T-helper 17 cell (primary cell): ENCODE data around the gene WDFY2. TPM values are rescaled to one million over a fixed set of nuclear protein-coding genes. Genes with fewer than 3 reads are reported as not detected.
"Not testable (repeated sequence)": the region's sequence is repeated elsewhere in the genome, so short reads cannot be mapped to it uniquely, and the experiment has no call there.

ENCODE experiments used
- ATAC-seq: fragments of 150-1000 bp; cut with Tn5 transposase; 2 replicates; pipeline ENCODE4 v1.10.0; 2021; ENCODE audit warnings: mild to moderate bottlenecking, moderate library complexity
- DNase-seq, 3 donors: peaks; one replicate each; pipeline versions ENCODE4 v3.0.0 to v3.0.0-alpha.2; 2020 to 2021
- H3K9me3 ChIP-seq: one replicate; pipeline ENCODE4 v1.7.0; 2013; ENCODE audit warnings: low read length, mild to moderate bottlenecking; ENCODE audit not compliant: control insufficient read depth, poor library complexity, severe bottlenecking
- H3K27ac Mint-ChIP-seq: one replicate; pipeline ENCODE4 v1.8.0; 2022; ENCODE audit warnings: mild to moderate bottlenecking, moderate library complexity, mixed read lengths
- H3K27me3 Mint-ChIP-seq: one replicate; pipeline ENCODE4 v1.8.0; 2022; ENCODE audit warnings: mixed read lengths
- H3K36me3 Mint-ChIP-seq: one replicate; pipeline ENCODE4 v1.8.0; 2022; ENCODE audit warnings: low read depth, mixed read lengths
- H3K4me1 Mint-ChIP-seq: one replicate; pipeline ENCODE4 v1.8.0; 2022; ENCODE audit warnings: mild to moderate bottlenecking, mixed read lengths
- H3K4me3 Mint-ChIP-seq: one replicate; pipeline ENCODE4 v1.8.0; 2022; ENCODE audit warnings: mild to moderate bottlenecking, moderate library complexity, mixed read lengths
- total RNA-seq, 4 donors: library from RNA in 2 of 4; stranded (reverse) in 2 of 4; gene quantifications; one replicate each; pipeline ENCODE4 v1.2.3 and lab custom pipeline; 2022 to 2026

The WDFY2 gene, protein sequence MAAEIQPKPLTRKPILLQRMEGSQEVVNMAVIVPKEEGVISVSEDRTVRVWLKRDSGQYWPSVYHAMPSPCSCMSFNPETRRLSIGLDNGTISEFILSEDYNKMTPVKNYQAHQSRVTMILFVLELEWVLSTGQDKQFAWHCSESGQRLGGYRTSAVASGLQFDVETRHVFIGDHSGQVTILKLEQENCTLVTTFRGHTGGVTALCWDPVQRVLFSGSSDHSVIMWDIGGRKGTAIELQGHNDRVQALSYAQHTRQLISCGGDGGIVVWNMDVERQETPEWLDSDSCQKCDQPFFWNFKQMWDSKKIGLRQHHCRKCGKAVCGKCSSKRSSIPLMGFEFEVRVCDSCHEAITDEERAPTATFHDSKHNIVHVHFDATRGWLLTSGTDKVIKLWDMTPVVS
- total RNA-seq (10 to 100 TPM; 41.5 to 52.2 TPM), total RNA-seq (lab: John Stamatoyannopoulos, UW) (53.2 to 93.2 reads per million in 2 donors)

DNA sequence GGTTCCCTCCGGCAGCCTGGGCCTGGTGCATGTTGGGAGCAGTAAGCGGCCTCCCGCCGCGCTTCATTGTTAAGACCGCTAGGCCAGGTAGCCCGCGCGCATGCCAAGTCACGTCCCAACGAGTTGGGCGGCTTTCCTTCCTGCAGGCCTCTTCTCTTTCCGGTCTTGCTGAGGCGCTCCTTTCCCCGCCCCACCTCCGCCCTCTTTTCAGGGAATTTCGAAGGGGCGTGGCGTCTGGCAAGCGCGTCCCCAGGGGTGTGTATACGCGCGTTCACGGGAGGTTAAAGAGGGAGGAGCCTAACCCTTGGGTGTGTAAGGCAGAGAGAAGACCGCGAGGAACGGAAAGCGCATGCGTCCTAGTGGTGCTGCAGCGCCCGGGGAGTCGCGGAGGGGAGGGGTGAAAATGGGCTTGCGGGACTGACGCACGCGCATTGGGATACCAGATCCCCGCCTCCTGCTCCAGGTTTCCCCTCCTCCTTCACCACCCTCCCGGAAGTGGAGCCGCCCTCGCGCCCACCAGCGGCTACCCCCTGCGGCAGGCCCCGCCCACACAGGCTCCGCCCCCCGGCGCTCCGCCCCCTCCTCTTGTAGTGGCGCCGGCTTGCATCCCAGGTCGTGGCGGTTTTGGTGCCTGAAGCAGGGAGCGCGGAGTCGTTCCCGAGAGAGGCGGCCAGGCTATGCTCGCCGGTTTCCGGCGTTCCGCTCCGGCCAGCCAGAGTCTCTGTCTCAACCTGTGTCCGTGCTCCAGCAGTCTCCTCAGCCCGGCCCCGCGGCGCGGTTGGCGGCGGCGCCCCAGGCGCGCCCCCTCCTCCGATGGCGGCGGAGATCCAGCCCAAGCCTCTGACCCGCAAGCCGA lies at the start of gene WDFY2:
WDFY2 (plus strand) TSS at position 588 of the 856 bp plus-strand sequence; CDS start at position 814, 226 bp downstream.
- H3K9me3 ChIP-seq = no peaks in the 10 kb centered on the region
- DNase-seq = peak; percentile 99
- Mint-ChIP-seq H3K4me1 (peaks cover 35% of the 10 kb centered on the region), H3K27me3 (no peaks in the 10 kb centered on the region), H3K27ac (peak within 1 kb of the TSS; percentile 91), H3K36me3 (no peaks in the 10 kb centered on the region), H3K4me3 (peak within 1 kb of the TSS; percentile 95)
- peak; percentile 83 for ATAC-seq

DNA sequence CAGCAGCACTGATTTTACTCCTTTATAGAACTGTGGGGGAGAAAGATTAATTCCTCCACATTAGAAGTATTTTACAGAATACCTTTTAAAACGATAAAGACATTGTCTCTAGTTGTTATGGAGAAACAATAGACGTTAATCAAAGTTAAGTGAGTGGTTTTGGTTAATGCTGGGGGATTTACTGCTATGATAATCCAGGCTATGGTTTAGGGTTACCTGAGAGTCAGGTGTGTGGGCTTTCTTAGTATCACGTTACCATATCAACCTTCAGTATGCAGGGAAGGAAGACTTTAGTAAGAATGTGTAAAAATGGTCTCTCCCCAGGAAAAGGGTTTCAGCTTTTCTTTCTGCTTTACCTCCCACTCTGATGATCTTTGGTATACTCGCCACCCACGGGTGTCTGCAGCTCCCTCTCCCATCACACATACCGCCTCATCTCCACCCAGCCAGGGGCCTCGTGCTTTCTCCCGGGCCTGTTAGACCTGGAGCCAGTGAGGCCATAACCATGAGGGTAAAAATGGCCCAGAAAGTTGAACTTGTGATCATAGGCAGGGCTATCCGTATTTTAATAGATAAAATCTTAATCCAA lies 45.6 kb upstream of the WDFY2 start:
- H3K36me3 Mint-ChIP-seq = no peaks in the 10 kb centered on the region
- ATAC-seq (no peak), DNase-seq (no peak)
- H3K9me3 ChIP-seq = no peaks in the 10 kb centered on the region
- H3K27ac Mint-ChIP-seq = no peak overlapping the region
- peaks cover 26% of the 10 kb centered on the region for H3K4me1 Mint-ChIP-seq
- H3K27me3 Mint-ChIP-seq = no peaks in the 10 kb centered on the region
- no peak overlapping the region for H3K4me3 Mint-ChIP-seq

DNA sequence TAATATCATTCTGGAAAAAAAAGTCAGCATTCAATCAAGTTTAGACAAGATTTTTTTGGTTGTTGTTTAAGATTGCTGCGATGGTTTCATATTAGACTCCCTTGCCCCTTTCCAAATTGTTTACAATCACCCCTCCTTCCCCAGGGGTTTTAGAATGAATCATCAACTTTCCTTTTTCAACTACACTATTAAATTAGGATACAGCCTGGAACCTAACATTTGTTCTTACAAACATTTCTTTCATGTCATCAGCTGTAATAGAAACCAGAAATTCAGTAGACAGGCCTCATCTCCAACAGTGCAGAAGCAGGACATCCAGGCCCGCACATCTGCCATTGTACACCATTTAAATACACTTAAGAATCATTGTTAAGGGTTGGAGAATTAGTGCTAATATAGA lies 44.4 kb upstream of the WDFY2 start:
- DNase-seq (no peak), ATAC-seq (no peak)
- Mint-ChIP-seq H3K27ac (peak overlapping the region; percentile 72), H3K4me1 (peaks cover 17% of the 10 kb centered on the region), H3K36me3 (no peaks in the 10 kb centered on the region), H3K4me3 (no peak overlapping the region), H3K27me3 (no peaks in the 10 kb centered on the region)
- H3K9me3 ChIP-seq = no peaks in the 10 kb centered on the region

DNA sequence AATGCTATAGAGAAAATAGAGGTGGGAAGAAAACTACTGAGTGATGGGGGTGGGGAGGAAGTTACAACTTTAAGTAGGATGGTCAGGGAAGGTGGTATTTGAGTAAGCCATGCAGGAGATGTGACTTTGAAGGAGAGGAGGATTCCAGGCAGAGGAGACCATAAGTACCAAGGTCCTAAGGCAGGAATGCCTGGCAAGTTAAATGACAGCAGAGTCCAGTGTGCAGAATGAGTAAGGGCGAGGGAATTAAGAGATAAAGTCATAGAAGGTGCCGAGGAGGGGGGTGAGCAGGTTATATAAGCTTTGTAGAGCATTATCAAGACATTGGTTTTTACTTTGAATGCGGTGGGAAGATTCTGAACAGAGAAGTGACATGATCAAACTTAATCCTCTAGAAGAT lies 43.2 kb upstream of the WDFY2 start:
- ATAC-seq (no peak), DNase-seq (no peak)
- Mint-ChIP-seq H3K4me1 (peaks cover 16% of the 10 kb centered on the region), H3K27me3 (no peaks in the 10 kb centered on the region), H3K4me3 (no peak overlapping the region), H3K27ac (no peak overlapping the region), H3K36me3 (no peaks in the 10 kb centered on the region)
- H3K9me3 ChIP-seq = no peaks in the 10 kb centered on the region

DNA sequence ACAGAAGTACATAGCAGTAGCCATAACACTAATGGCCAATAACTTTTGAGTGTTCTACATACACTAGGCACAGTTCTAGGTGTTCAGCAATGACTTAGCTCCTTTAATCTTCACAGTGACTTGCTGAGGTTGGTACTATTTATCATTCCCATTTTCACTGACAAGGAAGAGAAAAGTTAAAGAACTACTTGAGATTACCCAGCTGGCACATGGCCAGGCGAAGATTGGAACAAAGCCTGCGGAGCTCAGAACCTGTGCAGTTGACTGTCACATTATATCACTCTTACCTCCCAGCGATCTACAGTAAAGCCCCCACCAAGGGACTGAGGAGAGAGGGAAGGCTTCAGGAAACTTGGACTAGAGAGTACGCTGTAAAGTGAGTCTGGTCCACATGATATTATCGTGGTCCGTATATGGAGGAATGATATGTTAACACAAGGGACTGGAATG lies 42.4 kb upstream of the WDFY2 start:
- Mint-ChIP-seq H3K4me1 (peaks cover 16% of the 10 kb centered on the region), H3K36me3 (no peaks in the 10 kb centered on the region), H3K27me3 (no peaks in the 10 kb centered on the region), H3K4me3 (no peak overlapping the region), H3K27ac (no peak overlapping the region)
- ATAC-seq = no peak
- H3K9me3 ChIP-seq = no peaks in the 10 kb centered on the region
- no peak for DNase-seq

DNA sequence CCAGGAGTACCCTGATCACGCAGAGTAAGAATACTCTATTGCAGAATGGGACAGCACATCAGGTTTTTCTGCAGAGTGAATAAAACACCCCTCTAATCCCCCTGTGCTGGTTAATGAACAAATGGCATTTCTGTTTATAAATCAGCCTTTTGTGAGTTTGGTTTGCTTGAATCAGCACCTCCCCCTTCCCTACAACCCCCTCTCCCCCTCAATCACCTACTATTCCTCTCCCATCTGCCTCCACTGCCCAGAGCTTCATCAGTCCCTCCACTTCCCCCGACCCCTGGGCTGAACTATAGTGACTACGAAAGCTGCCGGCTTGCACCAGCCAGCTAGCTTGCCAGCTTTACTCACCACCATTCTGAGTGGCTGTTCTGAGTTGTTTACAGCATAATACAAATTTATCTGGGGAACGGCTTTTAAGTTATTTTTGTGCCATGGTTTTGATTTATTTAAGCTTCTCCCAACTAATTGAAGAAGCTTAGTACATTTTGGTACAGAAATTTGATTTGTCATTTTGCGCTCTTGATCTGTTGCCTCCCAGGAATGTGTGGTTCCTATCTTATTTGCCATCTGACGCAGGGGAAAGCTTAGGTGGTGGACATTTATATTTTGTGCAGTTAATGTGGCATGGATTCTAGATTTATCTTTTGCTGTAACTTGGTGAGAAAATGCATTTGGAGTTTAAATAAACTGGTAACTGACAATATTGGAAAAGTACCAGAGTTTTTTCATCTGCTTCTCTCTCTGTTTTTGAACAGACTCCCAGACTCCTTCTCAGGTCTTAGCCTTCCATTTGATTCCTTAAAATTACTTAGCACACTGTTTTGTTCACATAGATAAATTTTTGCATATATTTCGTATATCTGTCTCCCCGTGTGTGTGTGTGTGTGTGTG lies 41.7 kb upstream of the WDFY2 start:
- Mint-ChIP-seq H3K4me1 (peaks cover 16% of the 10 kb centered on the region), H3K27ac (no peak overlapping the region), H3K27me3 (no peaks in the 10 kb centered on the region), H3K4me3 (no peak overlapping the region), H3K36me3 (no peaks in the 10 kb centered on the region)
- no peaks in the 10 kb centered on the region for H3K9me3 ChIP-seq
- ATAC-seq = no peak
- DNase-seq = no peak

DNA sequence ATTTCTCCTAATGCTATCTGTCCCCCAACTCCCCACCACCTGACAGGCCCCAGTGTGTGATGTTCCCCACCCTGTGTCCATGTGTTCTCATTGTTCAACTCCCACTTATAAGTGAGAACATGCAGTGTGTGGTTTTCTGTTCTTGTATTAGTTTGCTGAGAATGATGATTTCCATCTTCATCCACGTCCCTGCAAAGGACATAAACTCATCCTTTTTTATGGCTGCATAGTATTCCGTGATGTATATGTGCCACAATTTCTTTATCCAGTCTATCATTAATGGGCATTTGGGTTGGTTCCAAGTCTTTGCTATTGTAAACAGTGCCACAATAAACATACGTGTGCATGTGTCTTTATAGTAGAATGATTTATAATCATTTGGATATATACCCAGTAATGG lies 38.8 kb upstream of the WDFY2 start:
- not testable (repeated sequence) for DNase-seq, ATAC-seq, H3K9me3 ChIP-seq, H3K4me3 Mint-ChIP-seq, H3K4me1 Mint-ChIP-seq, H3K36me3 Mint-ChIP-seq, H3K27ac Mint-ChIP-seq, H3K27me3 Mint-ChIP-seq

DNA sequence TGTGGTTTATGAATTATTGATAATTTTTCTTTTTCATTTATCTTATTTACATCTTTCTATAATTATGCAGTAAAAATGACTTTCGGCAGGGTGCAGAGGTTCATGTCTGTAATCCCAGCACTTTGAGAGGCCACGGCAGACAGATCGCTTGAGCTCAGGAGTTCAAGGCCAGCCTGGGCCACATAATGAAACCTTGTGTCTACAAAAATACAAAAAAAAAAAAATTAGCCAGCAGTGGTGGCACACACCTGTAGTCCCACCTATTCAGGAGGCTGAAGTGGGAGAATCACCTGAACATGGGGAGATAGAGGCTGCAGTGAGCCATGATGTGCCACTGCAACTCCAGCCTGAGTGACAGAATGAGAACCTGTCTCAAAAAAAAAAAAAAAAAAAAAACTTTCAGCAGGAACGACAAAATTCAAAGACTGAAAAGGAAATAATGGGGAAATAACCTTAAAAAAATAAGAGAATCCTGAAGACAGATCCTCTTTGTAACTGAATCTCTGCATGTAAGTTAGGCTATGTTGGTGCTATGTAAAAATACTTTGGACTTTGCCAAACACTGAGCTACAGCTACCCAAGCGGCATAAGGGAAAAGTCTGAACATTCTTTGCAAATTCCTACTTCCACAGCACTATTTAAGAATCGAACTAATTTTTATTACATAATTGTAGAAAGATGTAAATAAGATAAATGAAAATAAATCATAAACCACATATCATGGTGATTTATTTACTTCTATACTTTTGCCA lies 36.7 kb upstream of the WDFY2 start:
- H3K36me3 Mint-ChIP-seq = no peaks in the 10 kb centered on the region
- DNase-seq = no peak
- H3K27me3 Mint-ChIP-seq = no peaks in the 10 kb centered on the region
- H3K27ac Mint-ChIP-seq = no peak overlapping the region
- H3K9me3 ChIP-seq = no peaks in the 10 kb centered on the region
- H3K4me1 Mint-ChIP-seq = peaks cover 4% of the 10 kb centered on the region
- no peak for ATAC-seq
- H3K4me3 Mint-ChIP-seq = no peak overlapping the region

DNA sequence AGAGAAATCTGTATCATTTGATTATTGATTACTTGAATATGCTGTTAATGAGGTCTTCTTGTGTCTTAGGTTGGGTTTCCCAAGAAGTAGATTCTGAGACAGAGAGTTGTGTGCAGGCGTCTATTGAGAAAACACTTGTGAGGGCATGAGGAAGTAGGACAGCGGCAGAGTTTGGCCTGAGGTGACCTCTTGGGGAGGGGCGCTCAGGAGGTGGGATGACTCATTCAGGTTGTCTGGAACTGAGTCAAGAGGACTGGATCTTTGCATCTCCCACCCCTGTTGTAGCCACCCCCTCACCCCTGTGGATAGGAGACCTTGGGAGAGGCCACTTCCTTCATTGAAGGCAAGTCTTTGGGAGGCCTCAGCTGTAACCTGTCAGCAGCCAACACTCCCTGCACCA lies 35.2 kb upstream of the WDFY2 start:
- Mint-ChIP-seq H3K4me3 (no peak overlapping the region), H3K27me3 (peaks cover 2% of the 10 kb centered on the region), H3K36me3 (no peaks in the 10 kb centered on the region), H3K27ac (no peak overlapping the region), H3K4me1 (no peaks in the 10 kb centered on the region)
- ATAC-seq (no peak), DNase-seq (no peak)
- H3K9me3 ChIP-seq = no peaks in the 10 kb centered on the region

DNA sequence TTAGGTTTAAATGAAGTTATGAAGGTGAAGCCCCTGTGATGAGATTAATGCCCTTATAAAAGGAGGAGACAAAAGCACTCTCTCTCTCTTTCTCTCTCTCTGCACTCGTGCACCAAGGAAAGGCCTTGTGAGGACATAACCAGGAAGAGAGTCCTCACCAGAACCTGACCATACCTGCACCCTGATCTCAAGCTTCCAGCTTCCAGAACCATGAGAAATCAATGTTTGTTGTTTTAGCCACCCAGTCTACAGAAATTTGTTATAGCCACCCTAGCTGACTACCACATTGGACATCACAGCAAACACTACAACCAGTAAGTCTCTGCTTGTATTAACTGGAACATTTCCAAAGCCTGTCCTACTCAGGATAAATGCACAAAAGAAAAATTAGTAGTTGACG lies 34.7 kb upstream of the WDFY2 start:
- no peak overlapping the region for H3K27ac Mint-ChIP-seq
- ATAC-seq (no peak), DNase-seq (no peak)
- H3K9me3 ChIP-seq = no peaks in the 10 kb centered on the region
- H3K27me3 Mint-ChIP-seq = peaks cover 6% of the 10 kb centered on the region
- H3K4me3 Mint-ChIP-seq = no peak overlapping the region
- H3K4me1 Mint-ChIP-seq = no peaks in the 10 kb centered on the region
- H3K36me3 Mint-ChIP-seq = no peaks in the 10 kb centered on the region

DNA sequence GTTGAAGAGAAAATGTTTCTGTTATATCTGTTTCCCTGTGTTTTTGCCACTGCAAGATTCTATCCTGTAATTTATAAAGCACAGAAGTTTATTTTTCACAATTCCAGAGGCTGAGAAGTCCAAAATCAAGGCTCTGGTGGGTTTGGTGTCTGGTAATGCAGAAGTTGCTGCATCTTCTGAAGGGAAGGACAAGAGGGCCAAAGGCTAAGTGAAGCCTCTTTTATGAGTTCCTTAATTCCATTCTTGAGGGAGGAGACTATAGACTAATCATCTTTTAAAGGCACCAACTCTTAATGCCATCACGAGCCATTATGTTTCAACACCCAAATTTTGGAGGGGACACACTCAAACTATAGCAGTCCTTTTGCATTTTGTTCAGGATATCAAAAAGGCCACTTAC lies 34.1 kb upstream of the WDFY2 start:
- Mint-ChIP-seq H3K4me3 (no peak overlapping the region), H3K27ac (no peak overlapping the region), H3K36me3 (peaks cover 2% of the 10 kb centered on the region), H3K4me1 (no peaks in the 10 kb centered on the region), H3K27me3 (peaks cover 10% of the 10 kb centered on the region)
- no peak for ATAC-seq
- DNase-seq = no peak
- H3K9me3 ChIP-seq = no peaks in the 10 kb centered on the region

DNA sequence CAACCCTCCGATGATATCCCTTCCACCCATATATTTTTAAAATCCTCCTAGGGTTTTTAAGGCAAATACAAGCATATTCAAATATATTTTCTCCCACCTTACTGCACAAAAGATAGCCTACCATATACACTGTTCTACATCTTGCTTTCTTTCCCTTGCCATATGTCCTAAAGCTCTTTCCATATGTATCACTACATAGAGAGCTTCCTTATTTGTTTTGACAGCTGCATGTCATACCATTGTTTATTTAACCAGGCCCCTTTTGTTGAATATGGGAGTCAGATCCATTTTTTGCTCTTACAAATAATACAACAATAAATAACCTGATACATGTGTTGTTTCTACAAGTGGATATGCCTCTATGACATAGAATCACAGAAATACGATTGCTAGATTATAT lies 32.8 kb upstream of the WDFY2 start:
- Mint-ChIP-seq H3K36me3 (peaks cover 5% of the 10 kb centered on the region), H3K4me3 (no peak overlapping the region), H3K27ac (no peak overlapping the region), H3K27me3 (peaks cover 17% of the 10 kb centered on the region), H3K4me1 (no peaks in the 10 kb centered on the region)
- DNase-seq (no peak), ATAC-seq (no peak)
- H3K9me3 ChIP-seq = no peaks in the 10 kb centered on the region
